ENCODE measurements around the gene GFM1.

DNA sequence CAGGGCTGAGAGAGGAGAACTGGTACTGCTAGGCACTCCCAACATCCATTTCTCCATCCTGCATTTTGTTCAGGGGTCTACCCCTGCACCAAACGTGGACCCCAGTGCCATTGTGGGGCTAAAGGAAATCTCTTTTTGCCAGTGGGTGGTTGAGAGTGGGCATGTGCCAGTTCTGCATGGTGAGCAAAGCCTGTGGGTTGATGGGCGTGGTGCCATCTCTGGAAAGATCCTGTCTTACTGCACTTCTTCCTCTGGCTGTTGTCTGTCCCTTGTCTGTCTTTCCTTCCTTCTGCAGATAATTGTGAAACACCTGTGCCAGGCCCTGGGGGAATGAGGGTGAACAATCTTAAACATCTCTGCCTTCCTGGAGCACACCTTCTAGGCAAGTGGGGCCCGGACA, 89.3 kb downstream of the GFM1 start:
- no peak for TF ChIP-seq POLR2AphosphoS5 (IDR thresholded peaks at IDR 0.05; ENCODE audit: insufficient read depth, low read depth, low read length)
- TF ChIP-seq, protein P1, sequence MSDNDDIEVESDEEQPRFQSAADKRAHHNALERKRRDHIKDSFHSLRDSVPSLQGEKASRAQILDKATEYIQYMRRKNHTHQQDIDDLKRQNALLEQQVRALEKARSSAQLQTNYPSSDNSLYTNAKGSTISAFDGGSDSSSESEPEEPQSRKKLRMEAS (IDR thresholded peaks at IDR 0.05; ENCODE audit: insufficient read depth, insufficient read length): no peak

Measured in endothelial cell of umbilical vein (primary cell).